Activated CD4-positive, CD25-positive, alpha-beta regulatory T cell treated with anti-CD3 and anti-CD28 coated beads, Interleukin-2, amount 50 U/mL, for 72 hours (primary cell): Measurements from ENCODE around the gene SAMD4A.

Experiments used
- DNase-seq: peaks from one replicate; pipeline ENCODE4 v3.0.0; 2021

Gene SAMD4A

DNA sequence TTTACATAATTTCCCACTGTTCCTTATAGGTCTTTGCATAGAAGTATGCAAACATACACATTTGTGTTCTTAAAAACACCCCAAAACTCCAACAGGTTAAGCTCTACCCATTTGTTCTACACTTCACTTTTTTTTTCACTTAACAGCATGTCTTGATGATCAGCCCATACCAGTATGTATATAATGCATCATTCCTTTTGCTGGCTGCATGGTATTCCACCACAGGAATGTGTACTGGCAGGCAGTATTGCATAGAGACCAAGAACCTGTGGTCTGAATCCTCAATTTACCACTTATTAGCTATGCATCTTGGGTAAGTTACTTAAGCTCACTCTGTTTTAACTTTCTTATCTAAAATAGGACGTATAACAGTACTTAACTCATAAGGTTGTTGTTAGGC, 65.5 kb downstream of the SAMD4A start:
- no peak for DNase-seq

GRCh38 chr14:54633076-54633475, 66.1 kb downstream of the SAMD4A start:
- DNase-seq: no peak

GRCh38 chr14:54637270-54638134, 70.6 kb downstream of the SAMD4A start:
- DNase-seq: no peak

DNA sequence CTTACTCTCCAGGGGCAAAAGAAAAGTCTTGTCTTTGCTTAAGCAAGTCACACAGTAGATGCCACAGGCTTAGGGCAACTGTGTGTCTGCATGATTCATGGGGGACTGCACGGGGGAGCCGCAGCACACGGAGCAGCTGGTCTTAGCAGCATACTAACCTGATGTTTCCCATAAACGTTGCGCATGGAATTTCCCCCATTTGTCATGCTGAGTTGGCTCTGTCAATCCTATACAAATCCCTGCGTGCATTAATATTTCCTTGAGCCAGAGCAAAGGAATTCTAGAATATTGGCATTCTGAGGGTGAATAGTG, 71.2 kb downstream of the SAMD4A start:
- no peak for DNase-seq

- DNase-seq: no peak
Observed at GRCh38 chr14:54639611-54640010, 72.7 kb downstream of the SAMD4A start.

DNA sequence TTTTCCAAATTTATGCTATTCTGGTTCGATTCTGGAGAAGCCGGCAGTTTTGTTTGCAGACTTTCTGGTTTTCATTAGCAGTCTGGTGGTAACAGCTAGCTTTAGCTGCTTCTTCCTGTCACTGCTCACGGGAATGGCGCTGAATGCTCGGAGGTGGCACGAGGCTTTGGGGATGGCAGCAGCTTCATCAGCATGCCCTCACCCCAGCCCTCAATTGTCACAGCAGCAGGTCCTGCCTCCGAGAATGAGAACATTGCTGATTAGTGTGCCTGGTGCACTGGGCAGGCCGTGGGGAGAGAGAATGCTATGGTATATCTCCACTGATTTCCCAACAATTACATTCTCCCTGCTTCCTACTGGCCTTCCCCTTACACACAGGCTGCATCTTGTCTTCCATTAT, 73.6 kb downstream of the SAMD4A start:
- DNase-seq: no peak

- no peak for DNase-seq
Observed at GRCh38 chr14:54642121-54642520, 75.2 kb downstream of the SAMD4A start.

- no peak for DNase-seq
Observed at GRCh38 chr14:54642801-54643695, 76.1 kb downstream of the SAMD4A start.

- DNase-seq: no peak
Observed at GRCh38 chr14:54643696-54644176, 76.8 kb downstream of the SAMD4A start.

- no peak for DNase-seq
Observed at GRCh38 chr14:54645639-54646038, 78.7 kb downstream of the SAMD4A start.

DNA sequence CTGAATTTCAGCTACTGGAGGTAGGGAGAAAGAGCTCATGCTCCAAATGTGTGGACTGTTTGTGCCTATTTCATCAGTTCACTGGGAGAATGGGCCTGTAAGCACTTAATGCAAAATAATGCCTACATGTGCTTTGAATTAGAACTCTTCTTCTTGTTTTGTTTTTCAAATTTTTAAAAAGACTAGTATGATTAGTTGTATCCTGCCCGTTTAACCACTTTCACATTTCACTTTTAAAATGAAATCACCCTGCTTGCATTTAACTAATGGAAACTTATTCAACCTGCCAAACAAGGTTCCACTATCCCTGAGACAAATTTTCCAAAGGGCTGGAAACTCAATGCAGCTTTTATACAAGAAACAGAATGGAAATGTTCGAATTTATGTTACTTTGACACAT, 79.7 kb downstream of the SAMD4A start:
- no peak for DNase-seq

GRCh38 chr14:54647378-54647777, 80.5 kb downstream of the SAMD4A start:
- no peak for DNase-seq

- no peak for DNase-seq
Observed at GRCh38 chr14:54649056-54649455, 82.1 kb downstream of the SAMD4A start.

DNA sequence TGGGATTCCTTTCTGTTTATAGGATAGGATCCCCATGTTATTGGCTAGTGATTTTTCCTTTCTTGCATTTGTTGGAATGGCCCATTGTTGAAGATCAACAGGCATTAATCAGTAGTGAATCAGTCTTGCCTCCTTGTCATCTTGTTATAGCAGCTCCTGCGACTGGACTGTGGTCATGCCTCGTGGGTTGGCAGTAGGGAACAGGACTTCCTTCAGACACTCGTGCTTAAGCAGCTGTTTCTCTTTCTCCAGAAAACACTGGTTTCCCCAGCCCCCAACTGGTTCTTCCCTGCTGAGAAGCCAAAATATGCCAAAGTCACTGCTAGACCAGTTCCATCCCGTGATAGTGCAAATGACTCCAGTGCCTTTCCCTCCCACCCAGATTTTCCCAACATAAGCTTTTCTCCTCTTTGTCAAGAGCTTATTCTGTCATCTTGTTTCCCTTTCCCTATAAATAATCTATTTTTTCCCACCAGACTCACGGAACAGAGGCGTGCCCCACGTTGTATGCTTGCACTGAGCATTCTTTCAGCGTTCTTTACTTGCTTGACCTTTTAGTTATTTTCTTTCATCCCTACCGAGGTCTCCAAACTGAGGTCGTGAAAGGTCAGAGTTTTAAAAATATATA, 83.5 kb downstream of the SAMD4A start:
- DNase-seq: no peak

GRCh38 chr14:54650959-54651351, 84.0 kb downstream of the SAMD4A start:
- DNase-seq: no peak

DNA sequence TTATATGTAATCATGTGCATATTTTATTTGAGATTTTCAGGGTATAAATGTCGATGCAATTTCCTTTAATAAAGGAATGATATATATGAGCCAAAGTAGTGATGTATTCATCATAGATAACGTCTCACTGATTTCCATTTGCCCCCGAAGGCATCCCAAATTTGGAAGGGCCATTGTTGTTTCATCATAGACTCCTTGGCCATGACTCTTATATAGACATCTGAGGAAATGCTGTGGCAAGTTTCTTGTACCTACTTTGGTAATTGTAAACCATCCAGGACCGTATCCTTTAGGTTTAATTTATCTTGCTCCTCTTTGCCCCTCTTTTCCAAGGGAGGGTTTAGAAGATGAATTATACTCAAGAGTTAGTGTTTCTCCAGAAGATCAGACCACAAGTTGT, 84.7 kb downstream of the SAMD4A start:
- DNase-seq: no peak

DNA sequence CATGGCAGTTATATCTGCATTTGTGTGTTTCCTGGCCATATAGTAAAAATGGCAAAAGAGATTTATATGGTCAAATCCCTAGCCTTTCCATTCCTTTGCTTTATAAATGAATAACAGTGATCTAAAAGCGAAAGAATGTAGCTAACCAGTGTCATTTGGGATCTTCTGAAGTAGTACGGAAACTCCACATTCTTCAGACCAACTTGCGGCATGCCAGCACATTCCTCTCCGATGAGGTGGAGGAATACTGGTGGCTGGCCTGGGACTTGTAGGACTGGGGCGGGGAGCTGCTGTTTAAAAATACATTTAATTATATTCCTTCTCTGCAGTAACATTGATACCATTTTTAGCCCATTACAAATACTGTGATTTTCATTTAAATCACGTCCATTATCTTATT, 85.3 kb downstream of the SAMD4A start:
- no peak for DNase-seq

- DNase-seq: no peak
Observed at GRCh38 chr14:54652605-54653052, 85.7 kb downstream of the SAMD4A start.

- no peak for DNase-seq
Observed at GRCh38 chr14:54653712-54654469, 87.0 kb downstream of the SAMD4A start.

GRCh38 chr14:54654605-54655004, 87.7 kb downstream of the SAMD4A start:
- DNase-seq: no peak

GRCh38 chr14:54658836-54659235, 91.9 kb downstream of the SAMD4A start:
- DNase-seq: no peak

DNA sequence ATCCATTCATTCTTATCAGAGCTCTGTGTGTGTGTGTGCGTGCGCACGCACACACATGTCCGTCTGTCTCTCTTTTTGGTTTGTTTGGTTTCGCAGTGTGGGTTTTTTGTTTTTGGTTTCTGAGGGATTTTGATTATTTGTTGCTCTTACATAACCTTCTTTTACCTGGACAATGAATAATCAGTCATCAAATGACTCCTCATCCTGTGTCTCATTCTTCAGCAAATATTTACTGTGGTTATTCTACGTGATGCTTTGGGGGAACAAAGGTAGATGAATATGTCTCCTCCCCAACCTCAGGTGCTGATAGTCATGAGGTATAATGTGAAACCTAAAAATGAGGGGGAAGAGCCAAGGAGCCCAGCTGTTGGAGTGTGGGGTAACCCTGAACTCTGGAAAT, 92.4 kb downstream of the SAMD4A start:
- DNase-seq: no peak
